ENCODE data around the gene NDUFS5.
"Not testable (repeated sequence)": the region's sequence is repeated elsewhere in the genome, so short reads cannot be mapped to it uniquely, and the experiment has no call there.

The NDUFS5 gene

DNA sequence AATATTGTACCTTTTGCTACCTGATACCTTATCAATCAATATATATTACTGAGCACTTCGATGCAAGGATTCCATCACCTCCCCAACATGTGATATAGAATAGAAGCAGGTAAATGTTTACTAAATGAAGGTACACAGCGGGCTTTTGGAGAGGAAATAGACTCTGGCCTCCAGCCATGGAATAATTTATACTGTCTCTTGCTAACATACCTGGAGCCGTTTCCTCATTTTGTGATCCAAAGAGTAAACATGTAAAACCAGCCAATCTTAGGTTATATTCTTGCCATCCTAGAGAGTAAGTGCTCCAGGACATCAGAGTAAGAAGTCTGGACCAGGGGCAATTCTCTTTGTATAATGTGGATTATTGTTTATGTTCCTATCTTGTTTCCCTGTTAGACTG, 39.4 kb downstream of the NDUFS5 start:
- no peak for DNase-seq

DNA sequence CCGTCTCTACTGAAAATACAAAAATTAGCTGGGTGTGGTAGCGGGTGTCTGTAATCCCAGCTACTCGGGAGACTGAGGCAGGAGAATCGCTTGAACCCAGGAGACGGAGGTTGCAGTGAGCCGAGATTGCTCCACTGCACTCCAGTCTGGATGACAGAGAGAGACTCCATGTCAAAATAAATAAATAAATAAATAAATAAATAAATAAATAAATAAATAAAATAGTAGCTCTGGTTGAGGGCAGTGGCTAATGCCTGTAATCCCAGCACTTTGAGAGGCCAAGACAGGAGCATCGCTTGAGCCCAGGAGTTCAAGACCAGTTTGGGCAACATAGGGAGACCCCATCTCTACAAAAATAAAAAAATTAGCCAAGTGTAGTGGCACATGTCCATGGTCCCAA, 42.1 kb downstream of the NDUFS5 start:
- not testable (repeated sequence) for DNase-seq

DNA sequence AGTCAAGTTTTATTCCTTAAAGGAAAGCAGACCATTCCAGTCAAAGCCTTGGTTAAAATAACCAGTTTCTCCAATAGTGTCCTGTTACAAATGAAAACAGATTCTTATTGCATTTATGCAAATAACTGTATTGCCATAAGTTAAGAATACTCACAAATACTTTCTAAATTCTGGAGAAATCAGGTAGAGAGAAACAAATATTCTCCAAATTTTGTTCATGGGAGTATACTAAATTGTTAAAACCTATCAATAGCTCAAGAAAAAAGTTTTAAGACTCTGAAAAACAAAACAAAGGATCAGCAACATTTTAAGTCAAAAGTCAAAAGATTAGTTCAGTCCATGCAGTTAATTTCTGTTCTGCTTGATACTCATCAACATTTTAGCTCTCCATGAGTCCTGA, 45.4 kb downstream of the NDUFS5 start:
- not testable (repeated sequence) for DNase-seq

DNA sequence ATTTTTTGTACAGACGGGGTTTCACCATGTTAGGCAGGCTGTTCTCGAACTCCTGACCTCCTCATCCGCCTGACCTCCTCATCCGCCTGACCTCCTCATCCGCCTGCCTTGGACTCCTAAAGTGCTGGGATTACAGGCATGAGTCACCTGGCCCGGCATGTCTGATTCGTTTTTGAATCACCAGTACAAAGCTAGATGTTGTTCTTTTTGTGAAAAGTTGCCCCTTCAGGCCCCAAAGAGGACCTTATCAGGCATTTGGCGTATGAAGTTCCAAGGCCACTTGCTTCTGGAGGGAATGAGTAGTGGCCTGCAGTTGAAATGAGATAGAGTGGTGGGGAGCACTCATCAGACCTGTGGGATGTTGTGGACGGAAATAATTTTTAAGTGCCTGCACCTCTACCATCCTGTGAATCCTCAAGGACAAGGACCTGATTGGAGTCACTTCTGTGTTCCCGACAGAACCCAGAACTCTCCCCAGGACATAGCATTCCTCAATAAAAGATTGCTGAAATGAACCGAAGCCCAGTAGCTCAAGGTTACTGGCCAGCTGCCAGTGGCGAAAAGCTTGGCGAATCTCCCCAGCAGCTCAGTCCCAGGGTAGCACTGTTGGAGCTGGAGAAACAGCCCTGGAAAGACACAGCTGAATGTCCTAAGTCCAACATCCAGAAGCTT, 50.1 kb downstream of the NDUFS5 start:
- DNase-seq = no peak

DNA sequence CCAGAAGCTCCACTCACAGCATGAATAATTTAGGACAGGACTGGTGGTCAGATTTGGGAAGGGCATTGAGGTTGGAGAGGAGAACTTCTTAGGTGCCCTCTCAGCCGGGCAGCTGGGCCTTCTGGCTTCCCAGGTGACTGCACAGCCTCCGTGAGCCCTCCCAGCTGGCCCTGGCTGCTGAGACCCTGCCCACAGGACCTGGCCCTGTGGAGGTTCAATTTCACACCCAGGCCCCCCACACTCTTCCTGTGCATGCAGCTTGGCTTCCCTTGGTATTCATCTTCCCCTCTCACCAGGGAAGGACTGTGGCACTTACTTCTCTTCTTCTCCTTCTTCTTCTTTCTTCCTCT, 50.6 kb downstream of the NDUFS5 start:
- DNase-seq = no peak

GRCh38 chr1:39080269-39080826, 54.2 kb downstream of the NDUFS5 start:
- no peak for DNase-seq

GRCh38 chr1:39080831-39081270, 54.7 kb downstream of the NDUFS5 start:
- DNase-seq = no peak

GRCh38 chr1:39081271-39082009, 55.3 kb downstream of the NDUFS5 start:
- DNase-seq = no peak

DNA sequence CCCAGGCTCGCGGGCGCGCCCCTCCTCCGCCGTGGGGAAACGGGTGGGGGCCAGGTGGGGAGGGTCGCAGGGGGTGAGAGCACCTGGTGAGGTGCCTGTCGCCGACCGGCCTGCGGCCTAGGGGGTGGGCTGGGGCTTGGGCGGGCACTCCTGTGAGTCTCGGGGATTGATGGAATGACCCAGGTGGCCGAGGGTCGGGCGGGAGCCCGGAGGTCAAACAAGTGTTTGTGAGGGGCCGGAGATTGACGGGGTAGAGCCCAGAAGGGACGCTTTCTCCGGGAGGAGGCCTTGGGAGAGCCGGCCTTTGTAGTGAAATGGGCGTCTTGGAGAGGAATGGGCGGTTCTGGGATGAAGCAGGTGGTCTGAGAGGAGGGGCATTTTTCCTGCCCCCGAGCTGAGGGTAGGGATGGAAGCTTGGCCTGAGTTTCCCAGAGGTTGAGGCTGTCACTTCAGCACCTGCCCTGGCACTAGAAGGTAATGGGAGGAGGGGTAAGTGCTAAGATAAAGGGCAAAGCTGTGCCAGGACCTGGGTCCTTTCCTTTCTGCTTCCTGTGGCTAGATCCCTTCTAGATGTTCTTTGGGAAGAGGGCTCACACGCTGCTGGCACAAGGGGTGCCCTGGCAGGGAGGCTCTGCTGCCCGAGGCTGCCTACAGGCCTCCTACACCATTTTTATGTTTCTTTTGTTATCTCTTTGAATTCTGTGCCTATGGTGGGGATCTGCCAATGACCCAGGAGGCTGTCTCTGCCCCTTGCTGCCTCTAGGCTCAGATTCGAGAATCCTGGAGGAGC, 56.1 kb downstream of the NDUFS5 start:
- no peak for DNase-seq

GRCh38 chr1:39082811-39083576, 56.8 kb downstream of the NDUFS5 start:
- DNase-seq = no peak

DNA sequence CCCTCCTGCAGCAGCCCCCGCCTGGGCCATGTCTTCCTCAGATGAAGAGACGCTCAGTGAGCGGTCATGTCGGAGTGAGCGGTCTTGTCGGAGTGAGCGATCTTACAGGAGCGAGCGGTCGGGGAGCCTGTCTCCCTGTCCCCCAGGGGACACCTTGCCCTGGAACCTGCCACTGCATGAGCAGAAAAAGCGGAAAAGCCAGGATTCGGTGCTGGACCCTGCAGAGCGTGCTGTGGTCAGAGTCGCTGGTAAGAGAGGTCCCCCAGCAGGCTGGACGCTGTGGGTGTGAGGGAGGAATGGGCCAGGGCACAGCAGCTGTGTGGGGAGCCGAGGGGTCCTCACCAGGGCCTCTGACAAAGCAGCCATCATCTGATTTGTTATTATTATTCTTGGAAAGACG, 58.0 kb downstream of the NDUFS5 start:
- no peak for DNase-seq
